Endodermal cell (in vitro differentiated cells): ENCODE data around the gene TMEM38B. TPM values are rescaled to one million over a fixed set of nuclear protein-coding genes. Genes with fewer than 3 reads are reported as not detected.

Experiments
- DNase-seq: peaks from one replicate; pipeline ENCODE4 v3.0.0-alpha.2; 2017
- H3K27ac ChIP-seq: 2 replicates; pipeline ENCODE4 v1.5.1; 2013; ENCODE audit warnings: mild to moderate bottlenecking, low read depth, low read length, moderate library complexity
- H3K27me3 ChIP-seq: 2 replicates; pipeline ENCODE4 v1.6.1; 2013; ENCODE audit warnings: mild to moderate bottlenecking, low read length, moderate library complexity; ENCODE audit not compliant: insufficient read depth, control insufficient read depth, poor library complexity, severe bottlenecking
- H3K36me3 ChIP-seq: 2 replicates; pipeline ENCODE4 v1.7.0; 2013; ENCODE audit warnings: mild to moderate bottlenecking, low read length, moderate library complexity; ENCODE audit not compliant: control insufficient read depth, insufficient read depth
- H3K4me1 ChIP-seq: one replicate; pipeline ENCODE4 v1.7.0; 2013; ENCODE audit warnings: low read length; ENCODE audit not compliant: control insufficient read depth, insufficient read depth
- H3K4me3 ChIP-seq: 2 replicates; pipeline ENCODE4 v1.5.1; 2013; ENCODE audit warnings: mild to moderate bottlenecking, low read length, moderate library complexity
- H3K9ac ChIP-seq: 2 replicates; pipeline ENCODE4 v1.6.1; 2013; ENCODE audit warnings: mild to moderate bottlenecking, low read length, moderate library complexity; ENCODE audit not compliant: poor library complexity, severe bottlenecking; ENCODE audit errors: extremely low read depth
- H3K9me3 ChIP-seq: 2 replicates; pipeline ENCODE4 v1.6.1; 2013; ENCODE audit warnings: mild to moderate bottlenecking, low read length, moderate library complexity; ENCODE audit not compliant: control insufficient read depth
- H3K27ac Mint-ChIP-seq: 2 replicates; pipeline ENCODE4 v1.8.0; 2020; ENCODE audit warnings: mixed read lengths
- H3K27me3 Mint-ChIP-seq: 2 replicates; pipeline ENCODE4 v1.8.0; 2021; ENCODE audit warnings: mild to moderate bottlenecking, mixed read lengths; ENCODE audit not compliant: insufficient read depth
- H3K36me3 Mint-ChIP-seq: 2 replicates; pipeline ENCODE4 v1.8.0; 2020; ENCODE audit warnings: low read depth, mixed read lengths
- H3K4me1 Mint-ChIP-seq: 2 replicates; pipeline ENCODE4 v1.8.0; 2020; ENCODE audit warnings: mixed read lengths
- H3K4me3 Mint-ChIP-seq: 2 replicates; pipeline ENCODE4 v1.8.0; 2020; ENCODE audit warnings: mild to moderate bottlenecking, moderate library complexity, mixed read lengths
- H3K9me3 Mint-ChIP-seq: 2 replicates; pipeline ENCODE4 v1.8.0; 2020; ENCODE audit warnings: mild to moderate bottlenecking, mixed read lengths
- WGBS, 2 experiments: methylation state at CpG; one replicate each; pipeline versions ENCODE4 v1.1.5 to v1.1.7; 2013; ENCODE audit warnings: missing lambda C conversion rate in 2 of 2, mixed read lengths in 1 of 2; ENCODE audit not compliant: insufficient coverage in 1 of 2, insufficient read length in 1 of 2; 5-methylcytosine and 5-hydroxymethylcytosine counted together
- total RNA-seq, 2 donors: library from RNA; stranded (reverse); fragmentation: NEBNext Ultra II Directional in 1 of 2; extraction: Animal tissue kit (Norgen Biotek cat#: 25700) in 1 of 2; gene quantifications; 2 replicates in 1 of 2; 3 replicates in 1 of 2; pipeline ENCODE4 v1.2.1, GENCODE V29; 2021
- TF ChIP-seq, protein P1 (sequence below): fragments of 200-600 bp; sonication (generic); conservative IDR thresholded peaks from 2 replicates; pipeline ENCODE4 v1.5.0; 2021; ENCODE audit warnings: antibody characterized with exemption, mild to moderate bottlenecking

Gene TMEM38B
- total RNA-seq, 2 donors from 2014 or later: 24.7 to 48.0 TPM

DNA sequence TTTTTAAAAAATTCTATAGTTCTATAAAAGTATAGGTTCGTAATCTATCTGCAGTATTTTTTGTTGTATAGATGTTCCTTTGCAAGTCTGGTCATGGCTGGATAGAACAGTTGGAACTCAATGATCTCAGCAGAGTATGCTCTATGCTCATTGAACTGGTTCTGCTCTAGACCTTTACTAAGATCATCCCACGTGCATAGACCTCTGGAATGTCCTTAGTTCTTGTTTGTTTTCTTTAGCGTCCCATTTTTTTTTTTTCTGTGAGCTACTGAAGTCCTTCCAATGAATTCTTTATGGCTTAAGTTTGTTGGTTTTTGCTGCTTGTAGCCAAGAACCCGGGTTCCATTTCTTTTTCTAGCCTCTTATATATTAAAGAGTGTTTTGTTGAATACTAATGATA is 3.5 kb downstream of the TMEM38B start:
- Mint-ChIP-seq H3K9me3 (no peaks in the 10 kb centered on the region), H3K4me1 (peaks cover 24% of the 10 kb centered on the region), H3K4me3 (no peak overlapping the region), H3K27me3 (peaks cover 40% of the 10 kb centered on the region), H3K36me3 (no peaks in the 10 kb centered on the region), H3K27ac (no peak overlapping the region)
- no peak overlapping the region for H3K27ac ChIP-seq
- DNase-seq: no peak
- H3K27me3 ChIP-seq: peaks cover 26% of the 10 kb centered on the region
- no peaks in the 10 kb centered on the region for H3K4me1 ChIP-seq
- H3K9ac ChIP-seq: no peak overlapping the region
- 86 to 92% methylated on average over 3 to 4 of the region's 4 CpGs for WGBS, 2 experiments
- peaks cover 2% of the 10 kb centered on the region for H3K36me3 ChIP-seq
- H3K9me3 ChIP-seq: peaks cover 2% of the 10 kb centered on the region
- TF ChIP-seq, protein P1, sequence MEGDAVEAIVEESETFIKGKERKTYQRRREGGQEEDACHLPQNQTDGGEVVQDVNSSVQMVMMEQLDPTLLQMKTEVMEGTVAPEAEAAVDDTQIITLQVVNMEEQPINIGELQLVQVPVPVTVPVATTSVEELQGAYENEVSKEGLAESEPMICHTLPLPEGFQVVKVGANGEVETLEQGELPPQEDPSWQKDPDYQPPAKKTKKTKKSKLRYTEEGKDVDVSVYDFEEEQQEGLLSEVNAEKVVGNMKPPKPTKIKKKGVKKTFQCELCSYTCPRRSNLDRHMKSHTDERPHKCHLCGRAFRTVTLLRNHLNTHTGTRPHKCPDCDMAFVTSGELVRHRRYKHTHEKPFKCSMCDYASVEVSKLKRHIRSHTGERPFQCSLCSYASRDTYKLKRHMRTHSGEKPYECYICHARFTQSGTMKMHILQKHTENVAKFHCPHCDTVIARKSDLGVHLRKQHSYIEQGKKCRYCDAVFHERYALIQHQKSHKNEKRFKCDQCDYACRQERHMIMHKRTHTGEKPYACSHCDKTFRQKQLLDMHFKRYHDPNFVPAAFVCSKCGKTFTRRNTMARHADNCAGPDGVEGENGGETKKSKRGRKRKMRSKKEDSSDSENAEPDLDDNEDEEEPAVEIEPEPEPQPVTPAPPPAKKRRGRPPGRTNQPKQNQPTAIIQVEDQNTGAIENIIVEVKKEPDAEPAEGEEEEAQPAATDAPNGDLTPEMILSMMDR: no peak
- no peak overlapping the region for H3K4me3 ChIP-seq

DNA sequence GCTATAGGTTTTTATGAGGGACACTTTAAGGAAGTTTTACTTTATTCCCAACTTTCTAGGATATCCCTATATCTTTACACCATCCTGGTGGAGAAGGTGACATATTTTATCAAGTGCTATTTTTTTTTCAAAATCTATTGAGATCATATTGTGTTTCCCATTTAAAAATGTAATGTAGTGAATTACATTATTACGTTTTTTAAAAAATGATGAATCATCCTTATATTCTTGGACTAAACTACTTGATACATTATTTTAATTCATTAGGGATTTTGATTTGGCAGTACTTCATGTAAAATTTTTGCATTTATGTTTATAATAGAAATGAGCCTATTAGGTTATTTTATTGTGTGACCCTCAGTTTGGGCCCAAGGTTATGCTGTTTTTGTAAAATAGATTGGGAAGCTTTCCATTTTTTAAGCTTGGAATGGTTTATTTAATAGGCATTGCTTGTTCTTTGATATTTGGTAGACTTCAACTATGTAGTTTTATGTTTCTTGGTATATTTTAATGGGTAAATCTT is 4.1 kb downstream of the TMEM38B start:
- TF ChIP-seq, protein P1: no peak
- H3K9ac ChIP-seq: no peak overlapping the region
- H3K36me3 Mint-ChIP-seq: no peaks in the 10 kb centered on the region
- H3K4me3 Mint-ChIP-seq: no peak overlapping the region
- H3K27ac ChIP-seq: no peak overlapping the region
- WGBS, 2 experiments: no CpG with 5 or more reads among the region's 1 CpG
- DNase-seq: no peak
- peaks cover 22% of the 10 kb centered on the region for H3K4me1 Mint-ChIP-seq
- H3K27ac Mint-ChIP-seq: no peak overlapping the region
- H3K4me1 ChIP-seq: no peaks in the 10 kb centered on the region
- no peak overlapping the region for H3K4me3 ChIP-seq
- H3K27me3 ChIP-seq: peaks cover 20% of the 10 kb centered on the region
- peaks cover 37% of the 10 kb centered on the region for H3K27me3 Mint-ChIP-seq
- H3K9me3 ChIP-seq: peaks cover 5% of the 10 kb centered on the region
- peaks cover 6% of the 10 kb centered on the region for H3K36me3 ChIP-seq
- H3K9me3 Mint-ChIP-seq: no peaks in the 10 kb centered on the region

DNA sequence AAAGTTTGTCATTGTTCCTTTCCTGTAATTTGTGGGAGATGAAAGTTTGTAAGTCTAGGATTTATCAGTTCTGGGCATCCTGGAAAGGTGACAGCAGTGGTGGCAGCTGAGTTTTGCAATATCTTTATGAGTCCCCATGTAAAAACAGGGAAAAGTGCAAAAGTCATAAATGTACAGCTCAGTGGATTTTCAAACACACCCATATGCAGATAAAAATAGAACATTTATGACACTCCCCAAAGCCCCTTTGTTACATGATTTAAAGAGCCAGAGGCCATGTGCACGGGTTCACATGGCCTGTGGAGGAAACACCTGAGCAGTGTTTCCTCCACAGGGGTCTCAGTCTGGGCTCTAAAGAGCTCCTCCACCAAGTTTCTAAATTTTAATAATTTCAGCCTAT is 6.3 kb downstream of the TMEM38B start:
- H3K9me3 Mint-ChIP-seq: no peaks in the 10 kb centered on the region
- peaks cover 11% of the 10 kb centered on the region for H3K4me1 Mint-ChIP-seq
- WGBS, 2 experiments: 84 to 100% methylated on average over 1 of the region's 1 CpG
- H3K27ac Mint-ChIP-seq: no peak overlapping the region
- H3K4me3 Mint-ChIP-seq: no peak overlapping the region
- Histone ChIP-seq H3K27me3 (peaks cover 9% of the 10 kb centered on the region), H3K4me3 (no peak overlapping the region), H3K9me3 (peaks cover 5% of the 10 kb centered on the region), H3K36me3 (peaks cover 6% of the 10 kb centered on the region), H3K4me1 (no peaks in the 10 kb centered on the region), H3K27ac (no peak overlapping the region), H3K9ac (no peak overlapping the region)
- DNase-seq: no peak
- peaks cover 2% of the 10 kb centered on the region for H3K36me3 Mint-ChIP-seq
- H3K27me3 Mint-ChIP-seq: peaks cover 22% of the 10 kb centered on the region
- TF ChIP-seq, protein P1: no peak
